Right lung (tissue), 5 donors: Measurements from ENCODE around the gene FEZ2. TPM values are rescaled to one million over a fixed set of nuclear protein-coding genes. Genes with fewer than 3 reads are reported as not detected.

Experiments
- DNase-seq, 2 donors: peaks; one replicate each; pipeline ENCODE4 v3.0.0-alpha.2; 2013
- polyA plus RNA-seq, 5 donors: library from polyadenylated mRNA; unstranded; fragments of 120-200 nt; gene quantifications; one replicate each; pipeline versions ENCODE4 v1.2.1 to v1.2.3, GENCODE V29; 2013; ENCODE audit warnings: inconsistent platforms in 1 of 5, low replicate concordance in 1 of 5; ENCODE audit not compliant: insufficient read length in 5 of 5, insufficient read depth in 1 of 5

FEZ2 gene
- polyA plus RNA-seq, 5 donors = 64.8 to 80.7 (median 74.4) TPM

GRCh38 chr2:36534275-36534799 lies 63.6 kb downstream of the FEZ2 start:
- DNase-seq = no peak

GRCh38 chr2:36530983-36531354 lies 67.0 kb downstream of the FEZ2 start:
- DNase-seq = no peak

GRCh38 chr2:36530178-36530982 lies 67.6 kb downstream of the FEZ2 start:
- no peak for DNase-seq

- DNase-seq = no peak
Observed at GRCh38 chr2:36528766-36529392, 69.1 kb downstream of the FEZ2 start.

- DNase-seq = no peak
Observed at GRCh38 chr2:36528274-36528673, 69.7 kb downstream of the FEZ2 start.

- DNase-seq = no peak
Observed at GRCh38 chr2:36526226-36526625, 71.7 kb downstream of the FEZ2 start.

GRCh38 chr2:36525245-36525644 lies 72.7 kb downstream of the FEZ2 start:
- no peak for DNase-seq

- no peak for DNase-seq
Observed at GRCh38 chr2:36523153-36523552, 74.8 kb downstream of the FEZ2 start.

- no peak for DNase-seq
Observed at GRCh38 chr2:36520431-36520830, 77.5 kb downstream of the FEZ2 start.

- DNase-seq = no peak
Observed at GRCh38 chr2:36516136-36516870, 81.7 kb downstream of the FEZ2 start.

GRCh38 chr2:36515538-36515937 lies 82.4 kb downstream of the FEZ2 start:
- DNase-seq = no peak

- DNase-seq = no peak
Observed at GRCh38 chr2:36513661-36514060, 84.3 kb downstream of the FEZ2 start.

- no peak for DNase-seq
Observed at GRCh38 chr2:36512705-36513104, 85.3 kb downstream of the FEZ2 start.

GRCh38 chr2:36511858-36512603 lies 85.9 kb downstream of the FEZ2 start:
- DNase-seq = no peak

- DNase-seq = no peak
Observed at GRCh38 chr2:36509075-36509474, 88.9 kb downstream of the FEZ2 start.

GRCh38 chr2:36507408-36507812 lies 90.6 kb downstream of the FEZ2 start:
- peak; percentile 38 to 52 for DNase-seq

Other genes starting within 250 kb of the FEZ2 start
- gene CRIM1, start 242.4 kb downstream of the FEZ2 start, polyA plus RNA-seq = 10 to 100 TPM; 22.8 to 35.5 (median 29.9) TPM
- gene VIT, start 98.5 kb upstream of the FEZ2 start, polyA plus RNA-seq = under 1 TPM; 0.07 to 0.29 (median 0.19) TPM